ENCODE results near the gene PAK1. TPM values are rescaled to one million over a fixed set of nuclear protein-coding genes. Genes with fewer than 3 reads are reported as not detected.

The PAK1 gene
- polyA plus RNA-seq, 1 donor, result 81.0 TPM

- Histone ChIP-seq H3K27me3 (ENCODE audit: control insufficient read depth, insufficient read depth, low read length) (no peaks in the 10 kb centered on the region), H3K4me1 (ENCODE audit: control insufficient read depth, insufficient read depth, low read length) (peaks cover 17% of the 10 kb centered on the region), H3K9me3 (ENCODE audit: control insufficient read depth, low read depth, low read length) (no peaks in the 10 kb centered on the region), H3K4me3 (ENCODE audit: low read length) (no peak overlapping the region), H3K36me3 (ENCODE audit: control insufficient read depth, insufficient read depth, low read length) (no peaks in the 10 kb centered on the region), H3K27ac (ENCODE audit: low read length) (no peak overlapping the region)
- 100% methylated on average over 1 of the region's 3 CpGs for WGBS (ENCODE audit: insufficient coverage, low lambda C conversion rate)
- DNase-seq, result no peak
These were observed 31.4 kb downstream of the PAK1 start for GRCh38 chr11:77442394-77443053.

GRCh38 chr11:77441426-77441825 is 32.5 kb downstream of the PAK1 start:
- WGBS (ENCODE audit: insufficient coverage, low lambda C conversion rate), result no CpG with 5 or more reads among the region's 1 CpG
- Histone ChIP-seq H3K27ac (ENCODE audit: low read length) (no peak overlapping the region), H3K4me1 (ENCODE audit: control insufficient read depth, insufficient read depth, low read length) (peaks cover 21% of the 10 kb centered on the region)

DNA sequence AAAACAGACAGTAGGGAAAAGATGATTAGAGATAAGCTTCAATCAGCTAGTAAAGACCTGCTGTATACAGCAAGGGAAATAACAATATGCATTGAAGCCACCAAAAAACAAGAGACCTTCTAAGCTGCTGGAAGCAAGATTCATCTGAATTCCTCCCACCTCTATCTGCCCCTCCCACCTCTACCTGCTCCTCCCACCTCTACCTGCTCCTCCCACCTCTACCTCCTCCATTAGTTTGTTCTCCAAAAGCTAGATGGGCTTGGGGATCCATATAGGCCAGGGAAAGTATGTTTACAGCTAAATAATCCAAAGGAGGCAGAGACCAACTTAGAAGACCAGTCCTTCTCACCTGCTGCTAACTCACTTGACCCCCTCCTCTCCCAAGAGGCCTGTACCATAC is 33.2 kb downstream of the PAK1 start:
- H3K4me1 ChIP-seq (ENCODE audit: control insufficient read depth, insufficient read depth, low read length), result peaks cover 17% of the 10 kb centered on the region
- no peak overlapping the region for H3K27ac ChIP-seq (ENCODE audit: low read length)
- H3K4me3 ChIP-seq (ENCODE audit: low read length), result no peak overlapping the region
- no peak for DNase-seq
- H3K36me3 ChIP-seq (ENCODE audit: control insufficient read depth, insufficient read depth, low read length), result no peaks in the 10 kb centered on the region
- no peaks in the 10 kb centered on the region for H3K27me3 ChIP-seq (ENCODE audit: control insufficient read depth, insufficient read depth, low read length)
- no peaks in the 10 kb centered on the region for H3K9me3 ChIP-seq (ENCODE audit: control insufficient read depth, low read depth, low read length)

More at GRCh38 chr11:77441426-77441825, 32.5 kb downstream of the PAK1 start:
- Histone ChIP-seq H3K4me3 (ENCODE audit: low read length) (no peak overlapping the region), H3K27me3 (ENCODE audit: control insufficient read depth, insufficient read depth, low read length) (no peaks in the 10 kb centered on the region), H3K9me3 (ENCODE audit: control insufficient read depth, low read depth, low read length) (no peaks in the 10 kb centered on the region), H3K36me3 (ENCODE audit: control insufficient read depth, insufficient read depth, low read length) (no peaks in the 10 kb centered on the region)
- DNase-seq, result peak in 1 of 2 donors; percentile 37

GRCh38 chr11:77438487-77438886 is 35.4 kb downstream of the PAK1 start:
- Histone ChIP-seq H3K4me1 (ENCODE audit: control insufficient read depth, insufficient read depth, low read length) (peaks cover 9% of the 10 kb centered on the region), H3K36me3 (ENCODE audit: control insufficient read depth, insufficient read depth, low read length) (no peaks in the 10 kb centered on the region), H3K27ac (ENCODE audit: low read length) (no peak overlapping the region), H3K27me3 (ENCODE audit: control insufficient read depth, insufficient read depth, low read length) (no peaks in the 10 kb centered on the region), H3K9me3 (ENCODE audit: control insufficient read depth, low read depth, low read length) (no peaks in the 10 kb centered on the region), H3K4me3 (ENCODE audit: low read length) (no peak overlapping the region)
- no CpG with 5 or more reads among the region's 2 CpGs for WGBS (ENCODE audit: insufficient coverage, low lambda C conversion rate)
- DNase-seq, result no peak

GRCh38 chr11:77436969-77437368 is 36.9 kb downstream of the PAK1 start:
- no peaks in the 10 kb centered on the region for H3K36me3 ChIP-seq (ENCODE audit: control insufficient read depth, insufficient read depth, low read length)
- WGBS (ENCODE audit: insufficient coverage, low lambda C conversion rate), result 0% methylated on average over 1 of the region's 1 CpG
- no peak overlapping the region for H3K4me3 ChIP-seq (ENCODE audit: low read length)
- no peaks in the 10 kb centered on the region for H3K27me3 ChIP-seq (ENCODE audit: control insufficient read depth, insufficient read depth, low read length)
- no peak for DNase-seq
- no peaks in the 10 kb centered on the region for H3K9me3 ChIP-seq (ENCODE audit: control insufficient read depth, low read depth, low read length)
- no peak overlapping the region for H3K27ac ChIP-seq (ENCODE audit: low read length)
- peaks cover 9% of the 10 kb centered on the region for H3K4me1 ChIP-seq (ENCODE audit: control insufficient read depth, insufficient read depth, low read length)

DNA sequence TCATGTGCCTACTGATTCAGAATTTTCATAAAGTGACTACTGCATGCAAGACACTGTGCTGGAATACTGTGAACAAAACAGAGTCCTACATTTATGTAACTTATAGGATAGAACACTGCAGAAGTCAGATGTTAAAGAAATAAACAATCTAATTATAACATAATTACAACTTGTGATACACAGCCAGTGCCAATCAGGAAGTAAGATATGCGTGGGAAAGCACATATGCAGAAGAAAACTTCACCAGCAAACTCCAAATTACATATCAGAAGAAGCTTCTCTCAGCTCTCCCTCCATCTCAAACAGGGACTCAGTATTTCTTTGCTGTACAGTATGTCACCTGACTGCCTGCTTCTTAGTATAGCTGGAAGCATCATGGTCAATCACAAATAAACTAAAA is 37.4 kb downstream of the PAK1 start:
- no peak overlapping the region for H3K27ac ChIP-seq (ENCODE audit: low read length)
- no peaks in the 10 kb centered on the region for H3K9me3 ChIP-seq (ENCODE audit: control insufficient read depth, low read depth, low read length)
- no peaks in the 10 kb centered on the region for H3K27me3 ChIP-seq (ENCODE audit: control insufficient read depth, insufficient read depth, low read length)
- peaks cover 9% of the 10 kb centered on the region for H3K4me1 ChIP-seq (ENCODE audit: control insufficient read depth, insufficient read depth, low read length)
- H3K36me3 ChIP-seq (ENCODE audit: control insufficient read depth, insufficient read depth, low read length), result no peaks in the 10 kb centered on the region
- no peak overlapping the region for H3K4me3 ChIP-seq (ENCODE audit: low read length)
- WGBS (ENCODE audit: insufficient coverage, low lambda C conversion rate), result no CpG with 5 or more reads among the region's 1 CpG
- DNase-seq, result peak in 1 of 2 donors; percentile 26

DNA sequence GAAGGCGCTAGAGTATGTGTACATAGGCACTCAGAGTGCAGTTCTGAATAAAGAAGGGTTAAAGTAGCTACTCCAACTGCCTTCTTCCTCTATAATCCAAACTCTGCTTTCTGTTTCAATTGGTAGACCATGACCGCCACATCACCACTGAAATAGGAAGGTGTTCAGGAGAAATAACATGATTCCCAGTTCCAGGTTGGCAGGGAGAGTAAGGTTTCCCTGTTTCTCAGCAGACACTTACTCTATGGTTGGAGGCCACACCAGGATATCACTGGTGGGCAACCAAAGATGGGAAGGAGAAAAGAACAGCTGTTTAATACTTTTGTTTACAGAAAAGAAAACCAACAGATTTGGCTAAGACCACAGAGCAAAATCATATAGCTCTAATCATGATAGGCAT is 37.9 kb downstream of the PAK1 start:
- no peak overlapping the region for H3K4me3 ChIP-seq (ENCODE audit: low read length)
- no peaks in the 10 kb centered on the region for H3K36me3 ChIP-seq (ENCODE audit: control insufficient read depth, insufficient read depth, low read length)
- WGBS (ENCODE audit: insufficient coverage, low lambda C conversion rate), result 80% methylated on average over 2 of the region's 2 CpGs
- no peaks in the 10 kb centered on the region for H3K9me3 ChIP-seq (ENCODE audit: control insufficient read depth, low read depth, low read length)
- peak in 1 of 2 donors; percentile 42 for DNase-seq
- no peaks in the 10 kb centered on the region for H3K27me3 ChIP-seq (ENCODE audit: control insufficient read depth, insufficient read depth, low read length)
- peaks cover 9% of the 10 kb centered on the region for H3K4me1 ChIP-seq (ENCODE audit: control insufficient read depth, insufficient read depth, low read length)
- no peak overlapping the region for H3K27ac ChIP-seq (ENCODE audit: low read length)

GRCh38 chr11:77431813-77432212 is 42.1 kb downstream of the PAK1 start:
- no CpG with 5 or more reads among the region's 1 CpG for WGBS (ENCODE audit: insufficient coverage, low lambda C conversion rate)
- no peaks in the 10 kb centered on the region for H3K36me3 ChIP-seq (ENCODE audit: control insufficient read depth, insufficient read depth, low read length)

GRCh38 chr11:77428598-77428997 is 45.3 kb downstream of the PAK1 start:
- no CpG with 5 or more reads among the region's 1 CpG for WGBS (ENCODE audit: insufficient coverage, low lambda C conversion rate)
- Histone ChIP-seq H3K36me3 (ENCODE audit: control insufficient read depth, insufficient read depth, low read length) (no peaks in the 10 kb centered on the region), H3K27ac (ENCODE audit: low read length) (no peak overlapping the region), H3K4me1 (ENCODE audit: control insufficient read depth, insufficient read depth, low read length) (no peaks in the 10 kb centered on the region), H3K9me3 (ENCODE audit: control insufficient read depth, low read depth, low read length) (no peaks in the 10 kb centered on the region), H3K27me3 (ENCODE audit: control insufficient read depth, insufficient read depth, low read length) (no peaks in the 10 kb centered on the region), H3K4me3 (ENCODE audit: low read length) (no peak overlapping the region)
- DNase-seq, result no peak

More at GRCh38 chr11:77431813-77432212, 42.1 kb downstream of the PAK1 start:
- H3K4me1 ChIP-seq (ENCODE audit: control insufficient read depth, insufficient read depth, low read length), result peaks cover 2% of the 10 kb centered on the region
- H3K4me3 ChIP-seq (ENCODE audit: low read length), result no peak overlapping the region
- no peak for DNase-seq
- no peak overlapping the region for H3K27ac ChIP-seq (ENCODE audit: low read length)
- no peaks in the 10 kb centered on the region for H3K27me3 ChIP-seq (ENCODE audit: control insufficient read depth, insufficient read depth, low read length)
- no peaks in the 10 kb centered on the region for H3K9me3 ChIP-seq (ENCODE audit: control insufficient read depth, low read depth, low read length)

GRCh38 chr11:77425346-77425745 is 48.5 kb downstream of the PAK1 start:
- WGBS (ENCODE audit: insufficient coverage, low lambda C conversion rate), result no CpG with 5 or more reads among the region's 4 CpGs
- peaks cover 6% of the 10 kb centered on the region for H3K4me1 ChIP-seq (ENCODE audit: control insufficient read depth, insufficient read depth, low read length)
- H3K4me3 ChIP-seq (ENCODE audit: low read length), result no peak overlapping the region
- H3K27ac ChIP-seq (ENCODE audit: low read length), result no peak overlapping the region
- H3K27me3 ChIP-seq (ENCODE audit: control insufficient read depth, insufficient read depth, low read length), result no peaks in the 10 kb centered on the region
- H3K9me3 ChIP-seq (ENCODE audit: control insufficient read depth, low read depth, low read length), result no peaks in the 10 kb centered on the region
- no peaks in the 10 kb centered on the region for H3K36me3 ChIP-seq (ENCODE audit: control insufficient read depth, insufficient read depth, low read length)
- no peak for DNase-seq

DNA sequence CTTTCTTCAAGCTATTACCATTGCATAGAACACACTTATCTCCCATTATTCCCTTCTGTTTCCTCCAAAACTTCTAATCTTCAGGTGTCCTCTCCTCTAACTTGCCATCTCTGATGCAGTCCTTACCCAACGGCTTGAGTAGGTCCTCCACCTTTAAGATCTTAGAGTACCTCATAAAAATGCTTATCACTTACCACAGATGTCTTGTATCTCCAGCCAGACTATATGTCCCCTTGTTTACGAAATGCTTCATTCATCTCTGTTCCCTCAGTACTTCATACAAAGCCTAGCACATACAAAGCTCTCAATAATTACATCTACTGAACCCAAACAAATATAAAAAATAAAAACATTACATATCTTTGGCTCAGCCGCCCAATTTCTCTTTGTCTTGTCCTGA is 49.2 kb downstream of the PAK1 start:
- 94% methylated on average over 2 of the region's 3 CpGs for WGBS (ENCODE audit: insufficient coverage, low lambda C conversion rate)

More for the DNA sequence above, 49.2 kb downstream of the PAK1 start:
- no peaks in the 10 kb centered on the region for H3K36me3 ChIP-seq (ENCODE audit: control insufficient read depth, insufficient read depth, low read length)
- H3K4me1 ChIP-seq (ENCODE audit: control insufficient read depth, insufficient read depth, low read length), result peaks cover 9% of the 10 kb centered on the region
- H3K27me3 ChIP-seq (ENCODE audit: control insufficient read depth, insufficient read depth, low read length), result no peaks in the 10 kb centered on the region
- H3K27ac ChIP-seq (ENCODE audit: low read length), result no peak overlapping the region
- H3K9me3 ChIP-seq (ENCODE audit: control insufficient read depth, low read depth, low read length), result no peaks in the 10 kb centered on the region
- no peak for DNase-seq
- no peak overlapping the region for H3K4me3 ChIP-seq (ENCODE audit: low read length)
